ENCODE measurements around the gene XYLB.

GRCh38 chr3:38401246-38401962 is 54.8 kb downstream of the XYLB start:
- TF ChIP-seq CTCF (IDR thresholded peaks at IDR 0.05), result no peak
- no peak for TF ChIP-seq POLR2A (IDR thresholded peaks at IDR 0.05)
- TF ChIP-seq POLR2AphosphoS5 (IDR thresholded peaks at IDR 0.05), result no peak
